Fibroblast of skin of right quadriceps (primary cell): ENCODE data around the gene RAPSN.

ENCODE experiments used
- DNase-seq: peaks from one replicate; pipeline ENCODE4 v3.0.0-alpha.2; 2013

RAPSN gene

DNA sequence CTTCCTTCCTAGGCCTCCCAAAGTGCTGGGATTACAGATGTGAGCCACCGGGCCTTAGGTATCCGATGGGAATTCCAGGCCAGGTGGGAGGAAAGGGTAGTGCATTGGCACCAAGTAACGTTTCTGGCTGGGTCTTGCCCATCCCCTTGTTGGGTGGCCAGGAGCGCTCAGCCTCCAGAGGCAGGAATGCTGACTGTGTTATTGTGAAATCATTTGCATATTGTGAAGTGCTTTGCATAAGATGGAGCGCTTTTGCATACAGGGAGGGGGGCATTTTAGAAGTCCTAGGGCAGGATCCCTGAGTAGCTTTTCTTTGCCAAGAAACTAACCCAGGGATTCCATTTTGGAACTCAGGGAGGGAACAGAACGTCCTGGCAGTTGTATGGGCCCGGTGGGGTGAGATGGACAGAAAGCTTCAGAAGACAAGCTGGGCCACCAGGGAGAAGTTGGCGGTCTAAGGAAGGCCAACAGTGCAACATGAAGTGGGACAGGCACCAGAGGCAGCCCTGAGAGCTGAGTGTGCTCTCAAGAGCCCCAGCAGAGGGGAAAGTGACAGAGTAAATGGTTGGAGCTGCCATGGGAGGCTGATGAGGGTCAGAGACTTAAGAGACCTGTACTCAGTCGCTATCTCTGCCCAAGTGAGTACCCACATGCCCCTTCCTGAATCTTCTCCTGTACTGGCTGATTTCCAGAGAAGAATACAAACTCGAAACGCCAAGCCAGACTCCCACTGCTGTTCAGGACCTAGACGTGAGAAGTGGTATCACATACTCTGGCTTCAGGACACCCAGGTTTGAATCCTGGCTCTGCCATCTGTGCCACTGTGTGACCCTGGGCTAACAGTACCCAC is 41.8 kb downstream of the RAPSN start:
- peak; percentile 38 for DNase-seq

DNA sequence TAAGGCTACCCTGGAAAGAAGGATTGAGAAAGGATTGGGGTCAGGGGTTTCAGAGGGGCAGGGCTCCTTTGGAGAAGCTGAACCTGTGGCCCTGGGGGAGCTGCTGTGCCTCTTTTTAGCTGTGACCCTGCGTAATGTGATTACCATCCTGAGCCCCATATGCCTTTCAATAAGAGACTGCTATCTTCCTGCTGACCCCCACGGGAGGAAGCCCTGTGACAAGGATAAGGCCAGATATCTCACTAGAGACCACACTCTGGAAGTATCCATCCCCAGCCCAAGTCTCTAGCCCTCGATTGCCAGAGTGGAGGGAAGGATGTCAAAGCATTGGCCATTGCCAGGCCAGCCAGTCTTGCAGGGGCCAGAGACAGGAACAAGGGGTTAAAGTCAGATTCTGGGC is 45.4 kb downstream of the RAPSN start:
- no peak for DNase-seq

DNA sequence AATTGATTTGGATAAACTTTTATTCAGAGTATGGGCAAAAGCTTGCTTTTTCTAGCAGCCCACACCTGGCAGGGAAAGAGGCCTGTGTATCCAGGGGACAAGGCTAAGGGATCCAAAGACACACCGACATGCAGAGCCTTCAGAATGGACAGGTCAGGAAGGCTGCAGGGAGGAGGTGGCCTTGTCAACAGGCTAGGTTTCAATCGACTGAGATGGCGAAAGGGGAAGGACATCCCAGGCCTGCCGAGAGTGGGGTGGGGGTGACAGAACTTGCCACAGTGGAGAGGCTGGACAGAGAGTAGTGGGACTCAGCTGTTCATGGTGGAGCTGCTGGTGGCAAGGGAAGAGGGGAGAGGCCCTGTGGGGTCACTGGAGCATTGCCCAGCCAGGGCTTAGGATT is 45.8 kb downstream of the RAPSN start:
- DNase-seq, result no peak

DNA sequence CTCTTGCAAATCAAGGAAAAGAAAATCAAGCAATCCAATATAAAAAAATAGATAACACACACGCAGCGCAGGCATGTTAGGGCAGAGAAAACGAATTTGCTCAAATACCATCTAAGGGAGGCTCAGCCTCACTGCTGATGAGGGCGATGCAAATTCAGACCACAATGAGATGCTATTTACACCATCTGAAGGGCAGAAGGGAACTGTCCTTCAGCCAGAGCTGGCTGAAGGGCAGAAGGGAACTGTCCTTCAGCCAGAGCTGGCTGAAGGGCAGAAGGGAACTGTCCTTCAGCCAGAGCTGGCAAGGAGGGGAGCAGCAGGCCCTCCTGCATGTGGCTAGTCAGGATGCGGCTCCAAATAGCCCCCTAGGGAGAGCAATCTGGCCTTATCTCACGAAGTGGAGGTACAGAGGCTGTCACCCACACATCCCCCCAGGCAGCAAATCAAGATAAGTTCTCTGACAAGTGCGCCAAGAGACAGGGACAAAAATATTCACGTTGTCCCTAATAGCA is 48.1 kb downstream of the RAPSN start:
- DNase-seq, result no peak

DNA sequence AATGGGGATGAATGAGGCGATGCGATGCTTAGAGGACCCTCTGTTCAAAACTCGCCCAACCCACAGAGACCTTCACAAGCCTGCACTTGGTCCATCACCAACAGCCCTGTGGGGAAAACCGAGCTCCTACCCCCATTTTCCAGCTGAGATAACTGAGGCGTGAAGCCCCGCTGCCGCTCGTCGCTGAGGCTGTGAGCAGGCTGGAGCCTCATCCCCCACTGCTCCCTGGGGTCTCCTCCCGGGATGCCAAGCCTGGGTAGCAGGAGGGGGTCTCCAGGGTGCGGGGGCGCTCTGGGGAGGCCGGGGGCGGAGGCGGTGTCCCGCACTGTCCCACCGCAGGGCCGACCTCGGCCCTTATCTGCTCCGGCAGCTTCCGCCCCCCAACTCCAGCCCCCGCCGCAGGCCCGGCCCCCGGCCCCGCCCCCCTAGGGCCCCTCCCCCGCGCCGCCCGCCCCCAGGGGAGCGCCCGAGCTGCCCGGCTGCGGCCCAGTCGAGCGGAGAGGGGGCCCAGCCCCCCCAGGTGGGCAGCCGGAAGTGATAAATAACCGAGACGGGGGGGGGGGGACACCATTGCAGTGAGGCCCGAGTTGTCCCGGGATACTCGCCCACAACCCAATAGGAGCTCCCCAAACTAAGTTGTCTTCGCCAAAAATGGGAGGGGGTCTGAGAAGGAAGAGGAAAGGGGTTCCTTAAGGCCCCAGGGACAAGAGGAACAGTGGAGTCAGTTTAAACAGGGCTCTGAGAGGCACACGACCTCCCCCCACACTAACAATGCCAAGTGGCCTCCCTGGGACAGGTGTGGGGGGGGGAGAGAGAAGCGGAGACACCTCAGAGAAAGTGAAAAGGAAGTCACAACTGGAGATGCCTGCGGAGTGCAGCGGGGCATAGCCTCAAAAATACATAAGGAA is 48.8 kb downstream of the RAPSN start:
- no peak for DNase-seq

DNA sequence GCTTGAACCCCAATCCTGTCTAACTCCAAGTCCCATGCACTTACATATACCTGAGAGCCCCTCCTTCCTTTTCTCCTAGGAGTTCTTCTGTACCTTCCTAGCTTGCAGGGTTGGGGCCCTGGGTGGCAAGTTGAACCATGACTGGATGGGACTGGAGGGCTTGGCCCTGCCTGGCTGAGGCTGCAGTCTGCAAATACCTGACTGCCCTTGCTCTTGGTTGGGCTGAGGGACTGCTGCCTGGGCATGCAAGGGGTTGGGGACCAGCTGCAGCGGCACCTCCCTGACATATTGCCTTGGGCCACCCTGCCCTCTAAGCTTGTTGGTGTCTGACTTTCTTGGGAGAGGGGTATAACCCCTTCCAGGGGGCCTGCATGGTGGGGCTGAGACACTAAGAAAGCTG is 50.4 kb downstream of the RAPSN start:
- DNase-seq, result no peak

DNA sequence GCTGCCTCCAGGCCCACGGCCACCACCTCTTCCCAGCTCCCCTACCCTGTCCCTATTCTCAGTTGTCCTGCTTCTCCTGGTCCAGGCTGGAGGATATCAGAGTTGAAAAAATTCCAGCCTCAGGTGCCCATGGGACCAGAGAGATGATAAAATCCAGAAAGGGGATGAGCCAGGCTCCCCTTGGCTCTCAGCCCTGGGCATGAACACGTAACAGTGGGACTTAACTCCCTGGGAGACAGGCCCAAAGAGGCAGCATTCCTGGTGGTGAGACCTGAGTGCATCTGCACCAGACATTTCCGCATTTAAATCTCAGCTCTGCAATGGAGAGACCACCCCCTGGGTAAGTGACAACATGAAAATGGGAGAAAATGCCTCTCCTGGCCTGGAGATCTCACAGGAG is 50.9 kb downstream of the RAPSN start:
- DNase-seq, result no peak

DNA sequence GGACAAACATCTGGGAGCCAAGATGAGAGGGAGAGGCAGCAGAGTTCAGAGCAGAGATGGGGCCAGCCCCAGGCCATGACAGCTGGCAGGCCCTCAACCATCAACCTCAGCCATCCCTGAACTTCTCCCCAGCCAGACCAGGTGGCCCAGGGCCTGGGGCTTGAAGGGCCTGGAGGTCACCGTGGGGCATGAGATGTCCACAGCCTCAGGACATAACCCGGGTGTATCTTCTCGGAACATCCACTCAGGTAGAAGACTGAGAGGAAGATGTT is 53.0 kb downstream of the RAPSN start:
- DNase-seq, result no peak

DNA sequence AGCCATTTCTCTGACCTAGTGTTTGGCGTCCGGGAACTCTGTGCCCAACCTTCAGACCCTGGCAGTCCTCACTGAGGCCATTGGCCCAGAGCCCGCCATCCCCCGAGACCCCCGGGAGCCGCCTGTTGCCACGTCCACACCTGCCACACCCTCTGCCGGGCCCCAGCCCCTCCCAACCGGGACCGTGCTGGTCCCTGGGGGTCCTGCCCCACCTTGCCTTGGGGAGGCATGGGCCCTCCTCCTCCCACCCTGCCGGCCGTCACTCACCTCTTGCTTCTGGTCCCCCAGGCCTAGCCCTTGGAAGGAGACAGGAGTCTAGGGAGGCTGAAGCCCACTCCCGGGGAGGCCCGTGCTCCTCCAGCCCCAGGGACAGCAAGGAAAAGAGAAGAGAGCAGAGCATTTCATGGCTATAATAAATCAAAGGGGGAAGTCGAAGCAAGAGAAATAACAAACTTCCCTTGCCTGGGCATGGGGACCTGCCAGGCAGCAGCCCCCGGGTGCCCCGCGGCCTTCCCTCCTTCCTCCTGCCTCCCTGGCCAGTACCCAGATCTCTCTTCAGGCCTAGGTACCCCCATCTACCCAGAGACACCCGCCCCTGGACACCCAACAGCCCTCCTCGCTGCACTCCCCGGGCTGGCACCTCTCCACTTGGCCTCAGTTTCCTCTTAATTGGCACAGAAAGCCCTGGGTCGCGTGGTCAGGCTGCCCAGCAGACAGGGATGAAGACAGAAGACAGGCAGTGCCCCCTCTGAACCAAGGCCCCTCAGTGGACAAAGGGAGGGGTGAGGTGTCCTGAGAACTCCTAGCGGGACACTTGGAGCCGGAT is 53.5 kb downstream of the RAPSN start:
- DNase-seq, result no peak

DNA sequence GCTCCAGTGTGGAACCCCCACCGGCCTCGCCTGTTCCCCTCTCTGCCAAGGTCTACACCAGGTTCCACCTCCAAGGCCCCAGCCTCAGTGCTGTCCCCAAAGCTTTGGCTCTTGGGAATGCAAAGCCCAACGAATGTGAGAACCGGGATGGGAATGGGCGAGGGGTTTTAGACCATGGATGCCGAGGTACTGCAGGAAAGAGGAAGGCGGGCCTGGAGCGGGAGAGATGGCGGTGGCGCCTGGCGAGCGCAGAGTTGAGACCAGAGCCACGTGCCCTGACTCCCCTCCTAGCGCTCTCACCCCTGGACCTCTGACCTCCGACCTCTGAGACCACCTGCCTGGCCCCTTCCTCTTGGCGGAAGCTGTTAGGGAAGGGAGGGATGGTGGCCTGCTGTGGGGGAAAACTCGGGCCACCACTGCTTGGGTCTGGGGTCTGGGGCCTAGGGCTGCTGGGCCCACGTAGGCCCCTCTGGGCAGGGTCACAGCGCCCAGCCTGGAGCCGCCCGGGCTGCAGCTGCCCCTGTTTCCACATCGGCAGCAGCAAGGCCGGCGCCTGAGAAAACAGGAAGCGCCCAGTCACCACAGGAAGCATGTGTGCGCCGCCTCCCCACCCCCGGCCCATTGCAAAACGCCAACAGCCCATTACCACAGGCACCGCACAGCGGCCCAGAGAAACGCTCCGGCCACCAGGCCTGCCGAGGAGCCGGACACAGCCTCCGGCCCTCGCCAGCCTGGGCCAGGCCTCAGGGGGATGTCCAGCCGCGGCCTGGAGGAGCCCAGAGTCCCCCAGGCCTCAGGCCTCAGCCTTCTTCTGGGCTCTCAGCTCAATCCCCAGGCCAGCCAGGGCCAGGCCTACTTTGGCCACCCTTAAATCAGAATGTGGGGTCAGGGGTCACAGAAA is 54.4 kb downstream of the RAPSN start:
- DNase-seq, result no peak

DNA sequence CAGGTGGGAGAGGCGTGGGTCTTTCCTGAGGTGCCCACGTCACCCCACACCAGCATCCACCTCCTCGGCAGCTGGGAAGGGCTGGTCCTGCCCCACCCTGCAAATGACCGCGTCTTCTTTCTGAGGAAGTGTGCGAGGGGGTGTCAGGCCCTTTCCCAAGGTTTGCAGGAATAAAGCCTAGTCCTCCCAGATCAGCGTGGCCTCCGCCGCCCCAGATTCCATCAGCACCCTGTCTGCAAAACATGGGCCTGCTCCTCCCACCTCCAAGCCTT is 55.0 kb downstream of the RAPSN start:
- DNase-seq, result no peak

DNA sequence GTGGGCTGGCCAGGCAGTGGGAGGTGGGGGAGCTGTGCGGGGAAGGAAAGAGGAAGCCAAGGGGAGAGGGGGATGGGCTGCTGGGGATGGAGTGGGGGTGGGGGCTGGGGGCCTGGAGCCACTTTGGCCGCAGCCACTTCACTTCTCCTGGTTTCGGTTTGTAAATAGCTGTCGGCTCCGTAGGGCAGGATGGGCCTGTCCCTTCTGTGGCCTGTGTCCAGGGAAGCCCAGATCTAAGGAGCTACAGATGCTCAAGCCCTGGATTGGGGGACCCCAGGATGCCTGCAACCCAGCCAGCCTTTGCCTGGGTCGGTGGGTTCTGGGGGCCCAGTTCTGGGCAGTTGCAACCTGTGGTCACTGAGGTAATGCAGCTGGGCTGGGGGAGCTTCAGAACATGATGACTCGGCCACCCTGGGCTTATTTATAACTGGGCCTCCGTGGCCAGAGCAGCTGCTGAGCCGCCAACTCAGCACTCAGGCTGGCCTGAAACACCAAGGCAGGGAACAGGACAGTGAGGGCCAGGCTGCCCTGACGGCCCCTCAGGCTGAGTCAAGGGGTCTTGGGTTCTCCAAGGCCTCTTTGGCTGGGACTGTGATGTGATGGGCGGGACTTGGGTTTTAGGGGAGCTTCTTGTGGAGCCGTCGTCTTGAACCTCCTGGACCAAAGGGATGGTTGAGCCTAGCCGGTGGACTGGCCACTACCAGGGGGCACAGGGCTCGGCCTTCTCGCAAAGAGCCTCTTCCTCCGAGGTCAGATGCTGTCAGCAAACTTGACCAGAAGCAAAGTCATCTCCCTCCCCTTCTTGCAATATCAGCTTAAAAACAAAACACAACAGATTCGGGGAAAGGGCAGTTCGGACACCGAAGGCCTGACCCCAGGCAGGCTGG is 55.5 kb downstream of the RAPSN start:
- peak; percentile 46 for DNase-seq

DNA sequence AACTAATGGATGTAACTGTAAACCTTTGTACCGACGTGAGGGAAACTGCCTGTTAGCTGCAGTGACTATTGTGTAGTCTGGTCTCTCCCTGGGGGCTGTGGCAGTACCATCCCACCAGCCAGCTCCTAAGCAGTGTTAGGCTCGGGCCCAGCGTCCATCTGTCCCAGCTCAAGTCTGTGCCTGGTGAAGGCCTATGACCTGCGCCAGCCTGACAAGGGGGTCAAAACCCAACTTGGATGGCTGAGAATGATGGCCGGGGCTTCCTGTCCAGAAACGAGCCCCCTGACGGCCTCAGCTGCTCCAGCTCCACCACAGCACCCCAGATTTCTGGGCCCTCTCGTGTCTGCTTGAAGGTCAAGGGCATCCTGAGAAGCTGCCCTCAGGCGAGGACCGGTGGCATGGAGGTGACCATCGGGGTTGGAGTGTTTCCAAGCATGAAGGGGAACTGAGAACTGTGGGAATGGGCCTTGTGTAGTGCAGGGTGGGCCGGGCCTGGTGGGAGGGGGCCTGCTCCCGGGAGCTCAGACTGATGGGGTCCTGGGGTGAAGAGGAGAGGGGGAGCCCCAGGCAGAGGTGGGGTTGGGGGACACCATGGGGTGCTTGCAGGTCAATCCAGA is 56.3 kb downstream of the RAPSN start:
- no peak for DNase-seq

DNA sequence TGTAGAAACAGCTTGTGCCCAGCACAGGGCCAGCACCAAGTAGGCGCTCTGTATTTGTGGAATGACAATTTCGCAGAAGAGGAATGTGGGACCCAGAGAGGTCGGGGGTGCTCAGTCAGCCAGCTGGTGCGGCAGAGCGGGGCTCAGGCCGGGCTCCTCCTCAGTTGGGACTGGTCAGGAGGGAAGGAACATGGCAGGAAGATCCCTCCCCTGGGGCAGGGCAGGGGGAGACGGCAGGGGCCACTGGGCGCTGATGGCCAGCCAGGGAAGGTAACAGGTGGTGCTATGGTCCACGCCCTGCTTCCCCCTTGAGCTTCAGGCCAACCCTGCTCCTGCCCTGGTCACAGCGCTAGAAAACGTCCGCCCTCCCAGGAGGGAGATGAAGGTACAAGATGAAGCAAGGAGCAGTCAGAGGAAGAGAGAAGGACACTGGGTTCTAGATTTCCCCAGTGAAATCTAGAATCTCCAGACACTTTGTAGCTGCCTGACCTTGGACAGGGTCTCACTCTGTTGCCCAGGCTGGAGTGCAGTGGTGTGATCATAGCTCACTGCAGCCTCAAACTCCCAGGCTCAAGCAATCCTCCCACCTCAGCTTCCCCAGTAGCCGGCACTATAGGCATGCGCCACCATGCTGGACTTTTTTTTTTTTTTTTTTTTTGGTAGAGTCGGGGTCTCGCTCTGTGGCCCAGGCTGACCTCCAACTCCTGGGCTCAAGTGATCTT is 57.1 kb downstream of the RAPSN start:
- DNase-seq, result no peak

DNA sequence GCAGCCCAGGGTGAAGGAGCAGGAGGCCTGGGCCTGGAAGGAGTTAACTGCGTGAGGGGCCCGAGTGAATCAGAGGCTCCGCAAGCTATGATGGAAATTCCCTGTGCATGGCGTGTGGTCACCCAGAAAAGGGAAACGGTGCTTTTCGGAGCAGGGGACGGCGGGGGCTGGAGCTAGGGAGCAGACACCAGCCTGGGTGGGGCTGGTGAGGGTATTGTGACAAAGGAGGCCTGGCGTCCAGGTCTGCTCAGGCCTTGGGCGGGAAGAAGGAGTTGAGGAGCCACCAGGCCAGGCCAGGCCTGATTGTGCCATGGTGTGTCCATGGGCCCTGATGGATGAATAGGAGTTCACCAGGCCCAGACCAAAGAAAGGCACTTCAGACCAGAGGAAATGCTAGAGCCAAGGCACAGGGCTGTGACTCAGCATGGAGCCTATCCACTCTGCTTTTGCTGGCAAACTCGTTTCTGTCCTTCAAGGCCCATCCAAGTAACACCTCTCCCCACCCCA is 57.8 kb downstream of the RAPSN start:
- DNase-seq, result no peak

DNA sequence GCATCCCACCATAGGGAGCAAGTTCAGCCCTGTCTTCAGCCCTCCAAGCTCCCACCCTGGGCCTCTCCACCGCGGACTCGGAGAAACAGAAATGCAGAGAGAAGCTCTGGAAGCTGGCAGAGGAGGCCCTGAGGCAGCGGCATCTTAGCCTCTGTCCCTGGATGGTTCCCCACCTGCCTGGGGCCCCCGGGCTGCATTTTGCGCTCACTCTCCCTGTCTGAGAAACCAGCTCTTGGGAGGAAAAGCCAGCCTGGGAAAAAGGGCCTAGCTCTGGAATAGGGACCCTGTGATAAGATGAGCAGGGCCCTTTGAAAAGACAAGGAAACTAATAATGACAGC is 58.5 kb downstream of the RAPSN start:
- DNase-seq, result no peak

DNA sequence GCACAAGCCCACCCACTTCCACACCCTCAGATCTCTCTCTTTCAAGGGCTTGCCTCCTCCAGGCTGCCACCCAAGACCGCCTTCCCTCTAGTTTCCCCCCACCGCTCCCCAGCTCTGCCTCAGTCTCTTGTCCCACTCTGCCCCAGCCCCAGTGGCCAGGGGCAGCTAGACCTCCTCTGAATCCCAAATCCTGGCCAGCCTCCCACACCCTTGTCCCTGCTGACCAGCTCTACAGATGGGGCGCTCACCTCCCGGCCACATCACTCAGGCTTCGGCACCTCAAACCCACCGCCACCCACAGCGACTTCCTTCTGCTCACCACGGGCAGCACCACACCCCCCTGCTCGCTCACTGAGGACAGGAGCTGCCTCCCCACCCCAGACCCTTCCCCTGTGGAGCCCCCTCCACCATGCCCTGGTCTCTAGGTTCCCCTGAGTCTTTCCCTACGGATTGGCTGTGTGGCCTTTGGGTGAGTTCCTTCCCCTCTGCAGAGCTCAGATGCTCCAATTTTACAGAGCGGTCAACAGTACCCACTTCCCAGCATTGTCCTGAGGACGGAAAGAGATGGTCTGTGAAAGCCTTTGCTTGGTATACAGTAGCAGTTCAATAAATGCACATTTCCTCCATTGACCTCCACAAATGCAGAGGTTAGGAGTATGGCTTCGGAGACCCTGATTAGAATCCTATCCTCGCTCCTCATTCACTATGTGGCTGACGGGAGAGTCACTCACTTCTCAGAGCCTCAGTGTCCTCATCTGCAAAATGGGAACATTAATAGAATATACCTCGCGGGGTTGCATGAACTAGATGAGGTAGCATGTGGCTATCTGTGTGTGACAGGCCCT is 59.1 kb downstream of the RAPSN start:
- no peak for DNase-seq

DNA sequence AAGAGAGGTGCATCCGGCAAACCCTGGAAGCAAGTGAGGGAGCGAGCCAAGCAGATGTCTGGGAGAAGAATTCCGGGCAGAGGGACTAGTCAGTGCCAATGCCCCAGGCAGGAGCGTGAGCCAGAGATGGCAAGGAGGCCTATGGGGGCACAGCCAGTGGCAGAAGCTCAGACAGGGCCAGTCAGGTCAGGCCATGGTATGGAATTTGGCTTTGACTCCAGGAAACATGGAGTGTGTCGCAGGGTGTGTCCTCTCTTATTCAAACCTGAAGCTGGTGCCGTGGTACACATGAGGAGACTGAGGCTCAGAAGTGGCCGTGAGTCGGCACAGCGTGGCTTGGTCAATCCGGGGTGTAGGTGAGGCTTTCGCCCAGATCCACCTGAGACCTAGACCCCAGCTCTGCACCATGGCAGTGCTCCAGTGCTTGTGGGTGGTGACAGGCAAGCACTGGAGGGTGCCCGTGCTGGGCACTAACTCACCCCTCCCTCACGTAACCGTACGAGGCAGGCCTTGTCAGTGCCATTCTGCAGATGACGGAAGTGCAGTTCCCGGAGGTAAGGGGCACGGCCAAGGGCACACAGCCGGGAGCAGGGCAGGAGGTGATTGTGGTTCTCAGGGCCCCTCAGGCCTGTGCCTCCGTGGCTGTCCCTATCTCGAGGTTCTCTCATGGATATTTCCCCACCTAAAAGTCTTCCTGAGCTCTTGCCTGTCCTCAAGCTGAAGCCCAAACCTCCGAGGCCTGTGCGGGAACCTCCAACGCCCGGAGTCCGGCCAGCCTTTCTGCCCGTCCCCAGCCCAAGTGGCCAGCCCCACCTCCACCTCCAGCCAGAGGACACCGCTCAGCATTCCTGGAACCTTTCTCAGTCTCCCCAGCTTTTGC is 60.0 kb downstream of the RAPSN start:
- no peak for DNase-seq
